ENCODE measurements around the gene RAE1. TPM values are rescaled to one million over a fixed set of nuclear protein-coding genes. Genes with fewer than 3 reads are reported as not detected.
A peak's percentile ranks its signal among the peaks of the same experiment; 100 is the strongest.
"Not testable (repeated sequence)": the region's sequence is repeated elsewhere in the genome, so short reads cannot be mapped to it uniquely, and the experiment has no call there.

The RAE1 gene
- total RNA-seq, 1 donor from 2014 or later: 17.5 TPM

DNA sequence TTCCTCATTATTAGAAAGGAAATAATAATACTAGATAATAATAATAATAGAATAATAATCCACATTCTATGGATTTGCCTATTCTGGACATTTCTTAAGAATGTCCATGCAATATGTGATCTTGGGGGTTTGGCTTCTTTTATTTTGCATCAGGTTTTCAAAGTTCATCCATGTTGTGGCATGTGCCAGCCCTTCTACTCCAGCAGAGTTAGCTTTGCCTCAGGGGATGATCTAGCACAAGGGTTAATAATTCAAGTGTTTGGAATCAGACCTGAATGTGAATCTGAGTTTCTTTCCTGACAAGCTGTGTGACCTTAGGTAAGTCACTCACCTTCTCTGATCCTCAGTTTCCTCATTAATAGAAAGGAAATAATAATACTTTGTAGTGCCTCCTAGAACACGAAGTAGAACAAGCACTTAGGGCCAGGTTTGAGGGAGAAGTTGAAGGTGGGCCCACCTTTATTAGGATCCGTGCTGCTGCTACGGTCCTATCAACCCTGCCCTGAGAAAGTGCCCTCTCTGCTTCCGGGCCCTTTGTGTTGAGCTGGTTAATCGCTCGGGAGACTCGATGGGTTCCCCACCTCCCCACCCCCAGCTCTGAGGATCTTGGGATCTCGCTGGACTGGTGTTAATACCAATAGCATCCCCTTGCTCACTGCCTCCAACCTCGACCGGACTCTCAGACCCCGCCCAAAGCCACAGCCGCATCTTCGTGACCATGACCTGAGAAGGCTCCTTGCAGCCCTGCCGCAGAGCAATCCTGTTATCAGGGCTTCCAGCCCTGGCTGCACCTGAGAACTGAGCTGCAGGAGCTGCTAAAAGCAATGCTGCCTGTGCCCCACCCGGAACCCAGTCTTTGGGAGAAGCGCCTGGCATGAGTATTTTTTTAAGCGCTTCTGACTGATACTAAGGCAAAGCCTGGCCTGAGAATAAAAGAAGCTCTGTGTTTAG, 67.0 kb downstream of the RAE1 start:
- DNase-seq (ENCODE audit: low spot score) (no peak), ATAC-seq (no peak)
- intact Hi-C loops (cut with DNase I): no loop called here

DNA sequence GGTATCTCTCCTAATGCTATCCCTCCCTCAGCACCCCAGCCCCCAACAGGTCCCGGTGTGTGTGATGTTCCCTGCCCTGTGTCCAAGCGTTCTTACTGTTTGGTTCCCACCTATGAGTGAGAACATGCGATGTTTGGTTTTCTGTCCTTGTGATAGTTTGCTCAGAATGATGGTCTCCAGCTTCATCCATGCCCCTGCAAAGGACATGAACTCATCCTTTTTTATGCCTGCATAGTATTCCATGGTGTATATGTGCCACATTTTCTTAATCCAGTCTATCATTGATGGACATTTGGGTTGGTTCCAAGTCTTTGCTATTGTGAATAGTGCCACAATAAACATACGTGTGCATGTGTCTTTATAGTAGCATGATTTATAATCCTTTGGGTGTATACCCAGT, 68.4 kb downstream of the RAE1 start:
- intact Hi-C loops (cut with DNase I); DNase-seq (ENCODE audit: low spot score); ATAC-seq: not testable (repeated sequence)

DNA sequence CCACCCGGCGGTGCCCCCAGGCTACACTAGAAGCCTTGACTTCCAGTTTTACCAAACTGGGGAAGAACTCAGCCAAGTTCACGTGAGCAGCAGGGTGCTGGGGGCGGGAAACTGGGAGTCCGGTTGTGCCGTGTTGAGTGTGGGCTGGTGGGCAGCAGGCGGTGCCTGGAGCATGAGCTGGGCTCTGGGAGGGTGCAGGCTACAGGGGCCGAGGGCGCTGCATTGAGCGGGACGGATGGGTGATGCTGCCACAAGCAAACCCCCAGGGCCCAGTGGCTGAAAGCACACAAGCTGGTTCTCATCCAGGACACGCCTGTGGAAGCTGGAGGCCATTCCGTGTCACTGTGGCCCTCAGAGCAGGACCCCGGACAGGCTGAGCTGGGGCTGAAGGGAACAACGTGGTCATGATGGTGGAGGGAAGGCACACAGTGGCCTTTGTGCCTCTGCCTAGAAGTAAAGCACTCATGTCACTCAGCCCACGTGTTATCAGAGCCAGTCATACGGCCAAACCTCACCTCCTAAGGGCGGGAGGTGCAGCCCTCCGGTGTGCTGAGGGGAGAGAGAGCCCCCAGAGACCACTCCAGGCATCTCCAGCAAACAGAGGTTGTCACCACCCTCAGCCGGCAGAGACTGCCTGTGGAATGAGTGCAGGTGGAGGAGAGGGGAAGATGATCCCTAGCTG, 69.7 kb downstream of the RAE1 start:
- intact Hi-C loops (cut with DNase I): no loop called here
- DNase-seq (ENCODE audit: low spot score) (no peak), ATAC-seq (no peak)

DNA sequence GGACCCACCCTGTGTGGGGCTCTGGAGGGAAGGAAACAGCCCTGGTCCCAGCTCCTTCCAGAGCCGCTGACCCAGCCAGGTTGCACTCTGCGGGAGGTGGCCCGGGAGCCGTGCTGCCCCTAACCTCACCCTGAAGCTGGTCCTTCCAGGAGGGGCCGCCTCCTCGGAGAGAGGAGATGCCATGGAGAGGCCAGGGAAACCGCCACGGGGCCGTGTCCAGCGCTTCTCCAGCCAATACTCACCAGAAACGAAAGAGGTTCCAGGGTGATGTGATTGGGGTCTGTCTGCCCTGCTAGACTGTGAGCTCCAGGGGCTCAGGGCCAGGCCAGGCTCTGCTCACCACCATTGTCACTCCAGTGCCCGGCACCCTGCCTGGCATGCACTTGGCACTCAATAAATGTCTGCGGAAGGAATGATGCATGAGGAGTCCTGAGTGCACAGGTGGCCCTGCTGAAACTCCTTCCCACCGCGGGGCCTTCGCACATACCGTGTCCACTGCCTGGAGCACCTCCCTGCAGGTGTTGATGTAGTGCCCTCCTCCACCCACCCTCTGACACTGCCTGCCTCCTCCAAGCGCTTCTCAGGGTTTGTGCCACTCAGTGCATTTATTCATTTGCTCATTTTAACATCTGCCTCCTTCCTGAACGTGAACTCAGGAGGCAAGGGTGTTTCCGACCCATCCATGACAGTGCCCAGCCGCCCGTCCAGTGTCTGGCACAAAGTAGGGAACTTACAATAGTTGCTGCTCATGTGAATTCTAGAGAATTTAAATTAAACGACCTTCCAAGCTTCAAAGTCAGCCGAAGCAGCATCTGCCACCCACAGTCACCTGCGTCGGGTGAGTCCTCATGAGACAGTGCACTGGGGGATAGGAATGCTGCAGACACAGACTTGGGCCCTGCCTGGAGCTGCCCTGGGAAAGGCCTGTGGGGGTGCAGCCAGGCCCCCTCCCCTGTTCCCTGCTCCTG, 70.5 kb downstream of the RAE1 start:
- ATAC-seq: peak; percentile 34
- intact Hi-C loops (cut with DNase I): no loop called here
- DNase-seq (ENCODE audit: low spot score): no peak

DNA sequence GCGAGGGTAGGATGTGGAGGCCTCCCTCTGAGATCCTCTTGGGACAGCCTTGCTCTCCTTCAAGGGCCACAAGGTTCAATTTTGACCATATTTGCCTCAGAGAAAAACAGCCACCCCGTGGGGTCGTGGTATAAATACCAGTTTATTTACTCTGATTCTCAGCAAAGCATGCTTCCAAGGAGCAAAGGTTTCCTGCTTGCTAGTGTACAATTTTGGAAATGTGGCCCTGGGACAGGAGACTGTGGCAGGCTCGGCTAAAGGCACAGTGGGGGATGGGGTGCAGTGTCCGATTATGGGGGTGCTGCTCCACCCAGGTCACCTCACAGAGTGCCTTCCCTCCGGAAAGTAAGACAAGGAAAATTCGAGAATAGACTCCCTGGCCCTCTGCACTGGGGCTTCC, 71.2 kb downstream of the RAE1 start:
- ATAC-seq: no peak
- intact Hi-C loops (cut with DNase I): no loop called here

DNA sequence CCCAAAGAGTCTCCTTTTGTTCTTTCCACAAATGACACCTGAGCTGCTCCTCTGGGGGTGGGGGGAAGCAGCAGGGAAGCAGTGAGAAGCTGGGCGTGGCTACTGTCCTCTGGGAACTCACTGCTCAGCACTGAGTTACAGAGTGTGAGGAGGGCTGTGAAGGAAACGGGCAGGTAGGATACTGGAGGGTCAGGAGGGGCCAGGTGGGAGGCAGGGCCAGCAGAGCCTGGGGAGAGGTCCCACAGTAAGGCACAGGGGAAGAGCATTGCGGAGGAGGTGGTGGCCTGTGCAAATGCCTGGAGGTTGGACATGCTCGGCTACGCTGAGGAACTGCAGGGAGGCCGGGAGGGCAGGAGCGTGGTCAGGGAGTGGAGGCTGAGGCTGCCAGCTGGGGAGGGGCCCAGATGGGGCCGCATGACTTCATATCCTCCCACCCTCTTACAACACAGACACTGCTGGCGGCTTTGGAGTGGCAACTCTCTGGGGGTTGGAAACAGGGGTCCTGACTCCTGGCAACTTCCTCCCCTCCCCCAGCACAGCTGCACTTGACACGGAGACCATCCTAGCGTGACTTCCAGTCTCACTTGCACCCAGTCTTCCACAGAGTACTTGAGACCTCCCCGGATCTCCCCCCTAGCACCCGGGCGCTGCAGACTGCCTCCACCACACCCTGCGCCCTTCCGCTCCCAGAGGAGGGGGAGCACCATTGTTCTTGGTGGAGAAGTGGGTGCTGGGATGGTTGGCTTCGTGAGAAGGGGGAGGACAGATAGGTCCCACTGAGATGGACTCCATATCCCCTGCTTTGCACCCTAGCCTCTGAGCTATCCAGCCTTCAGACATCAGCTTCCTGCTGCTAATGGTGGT, 74.3 kb downstream of the RAE1 start:
- ATAC-seq: no peak
- intact Hi-C loops (cut with DNase I): no loop called here
- DNase-seq (ENCODE audit: low spot score): no peak

More for the DNA sequence above, 71.2 kb downstream of the RAE1 start:
- DNase-seq (ENCODE audit: low spot score): no peak

DNA sequence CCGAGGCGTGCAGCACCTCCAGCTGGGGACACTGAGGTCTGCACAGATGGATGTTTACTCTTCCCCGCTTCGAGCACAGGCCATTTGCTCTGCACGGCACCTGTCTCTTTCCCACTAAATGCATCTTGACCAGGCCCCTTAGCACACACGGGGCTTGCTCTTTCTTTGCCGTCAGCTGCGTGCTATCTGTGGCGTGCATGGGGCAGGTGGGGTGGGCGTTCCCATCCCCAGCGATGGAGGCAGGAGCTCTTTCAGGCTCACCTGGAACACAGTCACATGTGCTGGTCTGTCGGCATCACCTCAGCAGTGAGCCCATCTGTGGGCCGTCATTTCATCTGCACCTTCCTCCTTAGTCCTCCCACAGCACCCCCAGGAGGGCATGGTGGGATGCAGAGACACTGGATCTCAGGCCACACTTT, 75.2 kb downstream of the RAE1 start:
- intact Hi-C loops (cut with DNase I): no loop called here
- ATAC-seq (no peak), DNase-seq (ENCODE audit: low spot score) (no peak)

DNA sequence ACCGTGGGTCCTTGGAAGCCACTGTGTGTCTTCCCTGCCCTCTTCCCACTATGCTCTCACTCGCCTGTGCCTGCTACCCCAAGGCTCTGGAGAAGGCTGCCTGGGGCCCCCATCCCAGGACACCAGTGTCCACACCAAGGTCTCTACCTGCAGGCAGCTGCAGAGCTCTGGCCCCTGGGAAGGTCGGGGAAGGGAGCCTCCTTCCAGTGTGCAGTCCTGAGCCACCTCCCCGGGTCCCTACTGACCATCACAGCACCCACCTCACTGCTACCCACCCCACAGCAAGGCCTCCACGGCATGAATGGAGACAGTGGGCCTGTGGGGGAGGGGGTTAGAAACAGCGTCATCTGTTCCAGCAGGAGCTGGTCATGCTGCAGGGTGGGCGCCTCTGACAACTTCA, 75.8 kb downstream of the RAE1 start:
- intact Hi-C loops (cut with DNase I): no loop called here
- no peak for ATAC-seq
- DNase-seq (ENCODE audit: low spot score): no peak

DNA sequence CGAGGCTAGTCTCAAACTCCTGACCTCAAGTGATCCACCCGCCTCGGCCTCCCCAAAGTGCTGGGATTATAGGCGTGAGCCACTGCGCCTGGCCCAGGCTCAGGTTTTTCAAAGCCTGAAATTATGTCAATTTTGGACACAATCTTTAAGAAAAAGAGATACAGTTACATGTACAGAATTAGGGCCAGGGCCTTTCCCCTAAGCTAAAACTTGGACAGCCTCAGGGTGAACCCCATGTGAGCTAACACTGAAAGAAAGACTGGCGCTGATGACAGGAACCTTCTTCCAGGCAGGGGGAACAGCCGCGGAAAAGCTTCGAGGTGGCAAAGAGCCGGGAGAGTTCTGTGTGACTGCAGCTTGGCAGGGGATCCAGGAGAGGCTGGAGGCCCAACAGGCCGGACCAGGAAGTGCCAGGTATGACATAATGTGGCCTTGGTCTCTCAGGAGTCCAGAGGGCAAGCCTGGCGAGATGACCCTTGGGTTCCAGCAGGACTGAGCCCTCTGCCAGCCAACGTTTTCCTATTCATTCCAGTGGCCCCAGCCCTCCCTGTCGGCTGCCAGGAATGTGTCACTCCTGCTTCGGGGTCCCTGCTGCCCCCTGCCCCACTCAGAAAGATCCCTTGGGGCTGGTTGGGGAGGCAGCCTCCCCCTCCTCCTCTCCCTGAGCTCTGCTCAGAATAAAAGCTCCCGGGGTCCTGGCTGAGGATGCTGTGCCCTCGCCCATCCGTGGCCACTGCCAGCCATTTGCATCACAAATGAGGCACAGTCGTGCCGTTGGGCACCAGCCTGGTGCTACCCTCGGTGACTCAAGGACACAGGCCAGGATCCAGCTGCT, 77.5 kb downstream of the RAE1 start:
- DNase-seq (ENCODE audit: low spot score) (no peak), ATAC-seq (no peak)
- intact Hi-C loops (cut with DNase I): no loop called here

Small RNA genes lying within 50 kb of the gene (microRNA-seq; reads per million reads assigned to microRNA genes)
- gene MIR4325: not detected

Other genes with a start within 250 kb of the RAE1 start
- gene BMP7, start 84.6 kb upstream of the RAE1 start, total RNA-seq: 17.3 TPM
- not detected for gene SPO11, start 21.5 kb upstream of the RAE1 start, total RNA-seq
- 28.1 TPM for gene RBM38, start 40.1 kb downstream of the RAE1 start, total RNA-seq
- 0.27 TPM for gene CTCFL, start 173.9 kb downstream of the RAE1 start, total RNA-seq
- 5.3 TPM for gene PCK1, start 209.9 kb downstream of the RAE1 start, total RNA-seq